ENCODE results near the gene SIGLEC1.

SIGLEC1 gene

DNA sequence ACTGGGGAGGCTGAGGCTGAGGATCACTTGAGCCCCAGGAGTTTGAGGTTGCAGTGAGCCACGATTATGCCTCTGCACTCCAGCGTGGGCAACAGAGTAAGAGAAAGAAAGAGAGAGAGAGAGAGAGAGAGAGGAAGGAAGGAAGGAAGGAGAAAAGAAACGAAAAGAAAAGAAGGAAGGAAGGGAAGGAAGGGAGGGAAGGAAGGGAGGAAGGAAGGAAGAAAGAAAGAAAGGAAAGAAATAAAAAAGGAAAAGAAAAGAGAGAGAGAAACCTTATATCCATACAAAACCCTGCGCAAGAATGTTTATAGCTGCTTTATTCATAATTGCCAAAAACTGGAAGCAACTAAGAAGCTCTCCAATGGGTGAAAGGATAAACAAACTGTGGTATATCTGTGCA lies 12.0 kb upstream of the SIGLEC1 start:
- DNase-seq = no peak

DNA sequence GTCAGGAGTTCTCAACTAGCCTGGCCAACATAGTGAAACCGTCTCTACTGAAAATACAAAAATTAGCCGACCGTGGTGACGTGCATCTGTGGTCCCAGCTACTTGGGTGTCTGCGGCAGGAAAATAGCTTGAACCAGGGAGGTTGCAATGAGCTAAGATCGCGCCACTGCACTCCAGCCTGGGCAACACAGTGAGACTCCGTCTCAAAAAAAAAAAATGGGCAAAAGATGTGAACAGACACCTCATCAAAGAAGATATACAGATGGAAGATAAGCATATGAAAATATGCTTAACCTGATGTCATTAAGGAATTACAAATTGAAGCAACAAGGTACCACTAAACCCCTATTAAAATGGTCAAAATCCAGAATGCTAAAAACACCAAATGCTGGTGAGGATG lies 10.9 kb upstream of the SIGLEC1 start:
- DNase-seq = no peak

DNA sequence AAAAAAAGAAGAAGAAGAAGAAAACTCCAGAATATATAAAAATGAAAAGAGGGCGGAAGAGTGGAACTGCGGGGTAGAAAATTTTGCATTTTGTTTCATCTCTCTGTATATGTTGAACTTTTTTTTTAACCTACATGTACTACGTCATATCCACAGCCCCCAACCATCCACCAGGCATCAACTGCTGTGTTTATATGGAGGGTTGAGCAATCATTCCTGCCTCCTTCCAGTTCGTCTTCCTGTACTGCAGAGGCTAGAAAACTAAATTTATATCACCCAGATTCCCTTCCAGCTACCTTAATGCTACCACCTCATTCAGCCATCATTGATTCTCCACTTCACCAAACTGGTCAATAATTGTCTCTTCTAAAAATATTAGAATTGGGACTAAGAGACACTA lies 9.5 kb upstream of the SIGLEC1 start:
- no peak for DNase-seq

DNA sequence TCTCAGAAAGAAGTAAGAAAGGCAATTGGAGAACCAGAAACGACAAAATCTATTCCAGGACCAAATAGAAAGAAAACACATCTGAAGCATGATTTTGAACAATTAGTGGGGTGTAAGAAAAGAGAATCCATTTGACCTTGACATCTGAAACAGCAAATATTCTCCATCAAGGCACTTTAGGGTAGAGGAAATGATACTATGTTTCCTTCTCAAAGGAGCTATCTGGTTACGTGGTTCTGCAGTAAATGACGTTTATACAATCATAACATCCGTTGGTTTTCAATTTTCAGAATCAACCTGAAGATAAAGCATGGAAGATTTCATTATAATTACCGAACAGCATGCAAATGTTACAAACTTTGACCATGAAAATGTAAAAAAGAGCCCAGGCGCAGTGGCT lies 8.2 kb upstream of the SIGLEC1 start:
- no peak for DNase-seq

DNA sequence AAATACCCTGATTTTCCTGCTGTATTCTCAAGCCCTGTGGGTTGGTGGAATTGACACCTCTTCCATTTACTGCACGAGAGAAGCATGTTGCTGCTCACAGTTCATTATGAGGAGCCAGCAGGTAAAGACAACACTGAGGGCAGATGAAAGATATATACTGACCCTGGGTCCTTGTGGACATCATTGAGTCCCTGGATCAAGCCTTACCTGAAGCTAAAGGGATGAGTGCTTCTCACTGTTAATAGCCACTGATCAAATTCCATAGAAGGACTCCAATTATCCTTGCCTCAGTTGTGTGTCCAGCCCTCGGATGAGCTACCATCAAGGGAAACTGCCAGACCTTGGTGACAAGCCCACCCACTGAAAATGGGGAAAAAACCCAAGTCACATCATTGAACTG lies 7.7 kb upstream of the SIGLEC1 start:
- no peak for DNase-seq

DNA sequence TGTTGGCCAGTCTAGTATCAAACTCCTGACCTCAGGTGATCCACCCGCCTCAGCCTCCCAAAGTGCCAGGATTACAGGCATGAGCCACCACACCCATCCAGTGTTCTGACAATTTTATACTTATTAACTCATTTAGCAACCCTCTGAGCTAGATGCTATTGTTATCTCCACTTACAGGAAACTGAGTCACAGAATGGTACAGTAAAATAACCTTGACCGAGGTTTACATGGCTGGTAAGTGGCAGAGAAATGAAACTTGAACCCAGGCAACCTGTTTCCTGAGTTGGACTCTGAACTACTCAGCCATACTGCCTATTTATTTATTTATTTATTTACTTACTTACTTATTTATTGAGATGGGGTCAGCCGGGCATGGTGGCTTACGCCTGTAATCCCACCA lies 6.6 kb upstream of the SIGLEC1 start:
- DNase-seq = no peak

DNA sequence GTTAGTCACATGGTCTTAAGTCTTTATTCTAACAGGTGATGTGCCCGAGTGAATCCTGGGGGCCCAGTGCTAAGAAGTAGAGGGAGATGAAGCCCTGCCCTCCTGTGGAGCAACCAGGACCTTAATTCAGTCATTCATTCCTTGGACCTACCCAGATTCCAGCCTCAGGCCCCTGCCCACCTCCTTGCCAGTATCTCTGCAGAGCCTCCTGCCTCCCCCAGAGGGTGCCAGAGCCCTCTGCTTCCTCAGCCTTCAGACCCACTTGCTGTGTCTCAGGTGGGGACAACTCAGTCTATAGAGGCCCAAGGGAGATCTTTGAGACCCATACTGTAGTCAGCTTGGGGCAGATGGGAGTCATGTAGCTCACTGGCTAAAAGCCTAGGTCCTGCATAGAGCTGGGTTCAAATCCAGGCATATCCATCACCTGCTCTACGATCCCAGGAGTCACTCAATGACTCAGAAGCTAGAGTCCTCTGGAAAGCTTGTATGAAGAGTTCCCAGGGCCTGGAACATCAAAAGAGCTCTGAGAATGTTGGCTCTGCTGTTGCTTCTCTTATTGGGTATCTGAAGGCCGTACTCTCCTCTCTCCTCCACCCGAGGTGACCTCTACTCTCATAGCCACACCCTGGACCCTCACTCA lies 3.9 kb upstream of the SIGLEC1 start:
- peak; percentile 36 for DNase-seq

DNA sequence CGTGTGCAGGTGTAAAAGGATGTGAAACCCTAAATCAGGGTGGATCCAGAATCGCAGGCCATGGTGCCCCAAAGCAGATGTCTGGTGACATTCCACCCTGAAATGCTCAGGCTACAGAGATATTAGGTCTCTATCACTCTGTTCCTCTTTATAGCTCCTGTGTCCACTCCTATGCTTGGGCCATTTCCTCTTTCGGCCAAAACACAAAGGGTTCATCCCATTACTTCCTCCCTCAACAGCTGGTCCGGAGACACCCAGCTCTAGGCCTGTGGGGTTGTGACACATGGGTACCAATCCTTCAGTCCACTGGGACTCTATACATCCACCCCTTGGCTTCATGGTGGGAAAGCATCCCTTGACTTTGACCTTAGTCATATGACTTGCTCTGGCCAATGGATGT lies 1.7 kb upstream of the SIGLEC1 start:
- DNase-seq = no peak

DNA sequence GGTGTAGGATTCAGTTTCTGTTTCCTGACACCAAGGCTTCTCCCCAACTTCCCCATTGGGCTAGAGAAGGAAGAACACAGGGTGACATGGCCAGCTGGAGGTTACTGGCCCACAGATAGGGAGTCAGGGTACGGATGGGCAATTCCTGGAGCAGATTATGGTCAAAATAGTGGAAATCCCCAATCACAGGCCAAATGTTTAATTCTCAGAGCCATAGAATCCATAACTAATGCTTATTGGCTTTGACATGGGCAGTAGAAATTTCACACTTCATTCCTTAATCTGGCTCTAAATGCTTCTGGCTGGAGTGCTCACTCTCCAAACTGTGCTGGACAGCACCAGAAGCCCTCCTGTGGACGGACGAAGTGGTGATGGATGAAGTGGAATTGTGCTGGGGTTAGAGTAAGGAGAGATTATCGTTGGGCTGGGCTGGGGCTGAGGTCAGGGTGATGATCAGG lies 887 bp downstream of the SIGLEC1 start:
- DNase-seq = no peak

DNA sequence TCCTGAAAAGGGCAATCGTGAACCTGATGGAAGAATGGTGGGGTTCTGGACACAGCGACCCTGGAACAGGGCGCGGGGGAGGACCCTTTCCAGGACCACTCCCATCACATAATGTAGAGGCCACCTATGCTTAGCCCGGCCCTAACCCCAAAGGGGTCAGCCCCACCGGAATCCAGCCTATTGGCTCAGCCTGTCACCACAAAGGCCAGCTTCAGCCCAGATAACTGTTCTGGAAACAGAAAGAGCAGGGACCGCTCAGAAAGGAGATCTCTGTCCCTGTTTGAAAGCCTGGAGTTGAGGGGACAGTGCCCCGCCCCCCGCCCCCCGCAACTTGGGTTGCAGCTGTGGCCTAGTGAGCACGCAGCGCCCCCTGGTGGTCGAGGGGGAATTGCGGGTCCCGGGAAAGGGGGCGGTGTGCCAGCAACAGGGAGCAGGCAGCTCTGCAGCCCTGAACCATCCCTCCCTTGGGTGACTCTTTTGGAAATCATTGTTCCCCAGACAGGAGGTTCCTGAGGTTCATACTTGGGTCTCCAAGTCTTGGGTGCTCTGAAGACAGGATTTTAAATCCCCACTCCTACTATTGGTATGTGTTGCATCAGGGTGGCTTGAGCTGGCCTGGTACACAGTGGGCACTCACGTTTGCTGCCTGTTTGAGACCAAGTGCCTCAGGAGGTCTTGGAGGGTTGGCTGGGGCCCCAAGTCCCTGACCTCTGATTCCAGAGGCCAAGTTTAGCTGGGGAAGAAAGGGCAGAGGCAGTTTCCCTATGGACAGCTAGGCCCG lies 1.5 kb downstream of the SIGLEC1 start:
- peak; percentile 70 for DNase-seq

DNA sequence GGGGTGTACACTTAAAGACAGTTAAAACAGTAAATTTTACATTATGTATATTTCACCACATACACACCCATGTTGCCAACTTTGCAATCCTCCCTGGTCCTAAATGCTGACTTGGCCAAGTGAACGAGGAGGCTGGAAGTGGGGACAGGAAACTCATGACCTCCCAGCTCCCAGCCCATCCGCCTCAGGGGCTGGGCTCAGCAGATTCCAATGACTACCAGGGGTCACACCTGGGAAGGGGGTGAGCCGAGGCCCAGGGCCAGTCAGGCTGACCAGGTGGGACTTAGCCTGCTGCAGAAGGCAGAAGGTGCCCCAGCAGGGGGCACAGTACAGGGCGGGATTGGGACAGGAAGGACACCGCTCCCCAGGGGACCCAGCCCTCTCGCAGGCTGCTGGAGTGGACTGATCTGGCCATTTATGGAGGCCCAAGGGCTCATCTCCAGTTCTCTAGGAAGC lies 2.4 kb downstream of the SIGLEC1 start:
- DNase-seq = no peak

DNA sequence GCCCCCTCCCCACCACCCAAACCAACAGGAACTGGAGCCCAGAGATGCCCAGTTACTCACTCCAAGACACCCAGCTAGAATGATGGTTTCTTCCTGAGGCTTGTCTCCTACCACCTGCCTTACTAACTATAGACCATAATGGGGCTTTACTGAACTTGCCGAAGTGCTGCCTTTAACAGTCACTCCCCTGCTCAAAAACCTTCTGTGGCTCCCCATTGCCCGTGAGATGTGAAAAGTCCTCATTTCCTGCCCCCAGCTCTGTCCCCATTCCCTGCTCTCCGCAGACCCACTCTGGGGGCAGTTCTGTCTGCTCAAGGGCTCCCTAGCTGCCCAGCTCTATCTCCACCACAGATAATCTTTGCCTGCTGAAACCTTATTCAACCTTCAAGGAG lies 4.9 kb downstream of the SIGLEC1 start:
- no peak for DNase-seq

DNA sequence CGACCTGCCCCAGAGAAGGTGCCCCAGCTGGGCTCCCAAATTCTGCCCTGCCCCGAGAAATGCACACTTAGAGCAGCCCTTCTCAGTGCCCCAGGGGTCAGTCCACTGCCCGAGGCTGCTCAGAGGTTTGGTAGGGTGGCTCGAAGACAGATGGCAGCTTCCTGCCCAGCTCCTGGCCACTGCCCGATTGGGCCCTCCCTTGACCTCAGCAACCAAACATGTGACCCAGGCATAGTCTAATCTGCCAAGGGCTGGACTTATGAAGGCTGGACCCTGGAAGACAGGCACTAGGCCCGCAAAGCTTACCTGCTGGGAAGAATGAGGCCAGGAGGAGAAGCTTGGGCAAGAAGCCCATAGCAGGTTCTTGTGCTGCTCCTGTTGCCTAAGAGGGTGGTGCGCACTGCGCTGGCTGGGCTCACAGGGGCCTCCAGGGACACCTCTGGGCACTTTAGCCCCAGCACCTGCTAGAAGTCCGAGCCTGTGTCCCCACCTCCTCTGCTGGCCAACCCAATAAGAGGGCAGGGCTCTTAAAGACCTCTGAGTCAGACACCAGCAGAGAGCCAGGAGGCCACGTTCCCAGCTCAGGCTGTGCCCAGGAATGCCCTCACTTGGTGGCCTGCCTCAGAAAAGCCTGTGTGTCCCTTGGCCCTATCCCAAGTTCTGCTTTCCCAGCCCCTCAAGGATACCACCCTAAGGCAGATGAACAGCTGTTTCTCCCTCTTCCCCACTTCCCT lies 5.5 kb downstream of the SIGLEC1 start:
- no peak for DNase-seq

DNA sequence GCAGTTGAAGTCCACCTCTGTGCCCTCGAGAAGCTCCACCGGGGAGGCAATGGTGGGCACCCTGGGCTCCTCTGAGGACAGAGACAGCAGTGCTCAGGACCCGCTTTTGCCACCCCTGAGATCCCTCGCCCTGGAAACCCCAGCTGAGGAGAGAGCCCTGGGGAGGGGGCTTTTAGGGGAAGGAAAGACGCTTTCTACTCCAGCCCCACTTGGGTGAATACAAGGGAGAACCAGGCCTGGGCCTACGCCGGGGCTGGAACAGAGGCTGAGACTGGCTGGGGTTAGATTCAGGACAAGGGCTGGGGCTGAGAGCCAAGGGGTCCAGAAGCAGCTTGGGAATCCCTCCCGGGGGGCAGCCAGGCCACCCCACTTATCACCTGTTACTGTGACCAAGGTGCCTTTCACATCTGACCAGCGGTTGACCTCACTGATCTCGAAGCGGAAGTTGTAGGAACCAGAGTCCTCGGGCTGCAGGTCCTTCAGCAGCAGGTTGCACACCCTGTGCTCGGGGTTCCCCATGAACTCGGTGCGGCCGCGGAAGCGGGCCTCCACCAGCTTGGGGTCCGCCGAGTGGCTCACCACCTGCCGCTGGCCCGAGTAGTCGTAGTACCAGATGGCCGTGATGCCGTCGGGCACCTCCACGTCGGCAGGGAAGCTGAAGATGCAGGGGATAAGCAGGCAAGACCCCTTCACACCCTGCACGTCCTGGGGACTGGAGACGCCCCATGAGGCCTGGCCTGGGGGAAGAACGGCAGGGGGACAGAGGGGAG lies 6.2 kb downstream of the SIGLEC1 start:
- no peak for DNase-seq

DNA sequence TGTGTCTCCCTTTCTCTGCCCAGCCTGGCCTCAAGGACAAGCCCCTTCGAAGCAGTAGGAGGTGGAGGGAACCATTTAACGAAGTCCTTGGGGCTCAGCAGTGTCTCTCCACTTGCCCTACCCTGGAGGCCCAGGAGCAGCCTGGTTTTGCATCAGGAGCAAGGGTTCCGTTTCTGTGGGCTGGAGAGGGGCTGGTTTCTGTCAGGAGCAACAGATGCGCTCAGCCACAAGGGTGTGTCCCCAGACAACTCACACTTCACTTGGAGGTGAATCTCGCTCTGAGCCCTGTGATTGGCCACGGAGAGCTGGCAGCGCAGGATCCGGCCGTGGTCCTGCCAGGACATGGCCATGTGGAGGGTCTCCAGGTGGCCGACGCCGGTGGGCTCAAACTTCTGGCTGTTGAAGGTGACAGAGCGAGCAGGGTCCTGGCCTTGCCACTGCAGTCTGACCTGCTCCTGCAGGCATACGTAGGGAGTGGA lies 6.9 kb downstream of the SIGLEC1 start:
- no peak for DNase-seq

DNA sequence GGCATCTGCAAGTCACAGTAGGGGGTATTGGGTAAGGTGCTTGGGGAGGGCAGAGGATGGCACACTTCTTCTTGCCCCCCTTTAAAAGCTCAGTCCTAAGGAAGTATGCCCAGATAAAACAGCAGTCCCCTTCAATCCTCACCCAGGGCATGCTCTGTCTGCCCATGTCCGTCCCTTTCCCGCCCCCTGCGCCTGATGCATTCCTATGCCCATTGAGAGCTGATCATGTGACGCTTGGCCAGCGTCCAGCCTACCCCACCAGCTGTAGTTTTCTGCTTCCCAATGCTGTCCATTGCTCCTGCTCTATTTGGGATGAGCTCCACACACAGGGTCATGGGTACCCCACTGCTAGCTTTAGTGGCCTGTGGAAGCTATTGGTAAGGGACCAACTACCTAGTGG lies 8.3 kb downstream of the SIGLEC1 start:
- DNase-seq = no peak

DNA sequence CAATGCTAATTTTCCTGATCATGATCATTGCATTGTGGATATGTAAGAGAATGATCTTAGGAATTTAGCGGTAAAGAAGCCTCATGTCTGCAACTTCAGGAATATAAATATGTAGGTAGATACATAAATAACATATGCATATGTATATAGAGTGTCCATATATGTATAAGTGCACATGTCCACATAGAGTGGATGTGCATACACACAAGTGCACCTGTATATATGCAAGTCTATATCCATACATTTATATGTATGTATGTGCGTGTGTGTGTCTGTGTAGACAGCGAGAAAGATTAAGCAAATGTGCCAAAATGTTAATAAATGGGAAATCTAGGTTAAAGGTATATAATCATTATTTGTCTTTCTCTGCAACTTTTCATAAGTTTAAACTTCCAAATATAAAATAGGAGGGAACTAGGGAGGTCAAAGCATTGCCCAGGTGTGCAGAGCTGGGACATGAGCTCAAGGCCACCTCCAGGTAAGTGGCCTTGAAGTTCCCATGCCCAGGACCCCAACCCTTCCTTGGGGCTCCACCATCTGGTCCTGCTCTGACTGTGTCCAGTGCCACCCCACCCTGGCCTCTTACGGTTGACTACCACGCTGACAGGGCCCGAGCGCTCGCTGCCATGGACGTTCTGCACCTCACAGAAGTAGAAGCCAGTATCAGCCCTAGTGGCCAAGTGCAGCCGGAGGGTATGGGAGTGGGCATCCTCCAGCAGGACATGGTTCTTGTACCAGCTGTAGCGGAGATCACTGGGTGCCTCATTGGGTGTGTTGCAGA lies 9.6 kb downstream of the SIGLEC1 start:
- DNase-seq = no peak

DNA sequence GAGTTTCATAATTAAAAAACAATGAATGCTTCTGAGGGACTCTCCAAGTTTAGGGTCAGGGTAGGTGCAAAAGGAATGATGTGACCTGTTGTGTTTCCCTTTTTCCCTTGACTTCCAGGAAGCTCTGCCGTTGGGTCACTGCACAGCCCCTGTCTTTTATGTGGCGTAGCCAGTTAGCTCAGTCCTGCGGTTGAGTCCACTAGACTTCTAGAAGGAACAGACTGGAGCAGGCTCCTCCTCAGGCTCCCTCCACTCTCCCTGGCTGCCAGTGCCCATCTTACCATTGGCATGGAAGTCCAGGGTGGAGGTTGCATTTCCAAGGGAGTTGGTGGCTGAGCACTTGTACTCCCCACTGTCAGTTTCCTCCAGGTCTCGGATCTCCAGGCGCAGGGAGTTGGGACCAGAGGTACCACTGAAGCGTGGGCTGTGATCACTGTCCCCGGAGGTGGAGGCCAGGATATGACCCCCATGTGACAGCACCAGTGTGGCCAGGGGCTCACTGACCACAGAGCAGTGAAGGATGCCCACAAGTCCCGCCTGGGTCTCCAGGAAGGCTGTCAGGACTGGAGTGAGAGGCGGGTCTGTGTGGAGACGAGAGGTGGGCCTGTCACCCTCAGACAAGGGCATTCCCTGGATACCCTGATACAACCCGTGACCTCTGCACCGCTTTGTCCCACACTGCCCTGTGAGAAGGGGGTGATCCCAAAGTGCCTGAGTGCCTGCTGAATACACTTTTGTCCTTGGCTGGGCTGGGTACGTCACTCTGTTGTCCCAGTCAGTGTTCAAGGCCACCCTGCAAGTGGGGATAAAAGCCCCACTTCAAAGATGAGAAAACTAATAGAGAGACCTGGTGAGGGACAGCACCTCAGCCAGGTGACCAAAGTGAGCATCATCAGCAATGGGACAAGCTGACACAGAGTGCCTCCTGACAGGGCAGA lies 11.1 kb downstream of the SIGLEC1 start:
- no peak for DNase-seq

DNA sequence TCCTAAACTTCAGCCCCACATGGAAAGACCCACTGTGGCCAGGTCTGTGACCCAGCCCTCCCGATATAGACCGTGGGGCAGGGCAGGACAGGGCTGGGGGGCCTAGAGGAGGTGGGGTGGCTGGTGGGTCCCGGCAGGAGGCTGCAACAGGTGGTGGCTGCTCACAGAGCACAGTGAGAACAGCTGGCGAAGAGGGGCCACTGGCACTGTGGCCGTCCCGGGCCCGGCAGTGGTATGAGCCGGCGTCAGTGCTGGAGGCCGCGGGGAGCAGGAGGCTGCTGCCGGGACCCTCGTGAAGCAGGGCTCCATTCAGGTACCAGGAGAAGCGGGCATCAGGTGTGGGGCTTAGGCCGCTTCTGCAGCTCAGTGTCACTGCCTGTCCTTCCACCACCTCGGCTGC lies 13.4 kb downstream of the SIGLEC1 start:
- no peak for DNase-seq

DNA sequence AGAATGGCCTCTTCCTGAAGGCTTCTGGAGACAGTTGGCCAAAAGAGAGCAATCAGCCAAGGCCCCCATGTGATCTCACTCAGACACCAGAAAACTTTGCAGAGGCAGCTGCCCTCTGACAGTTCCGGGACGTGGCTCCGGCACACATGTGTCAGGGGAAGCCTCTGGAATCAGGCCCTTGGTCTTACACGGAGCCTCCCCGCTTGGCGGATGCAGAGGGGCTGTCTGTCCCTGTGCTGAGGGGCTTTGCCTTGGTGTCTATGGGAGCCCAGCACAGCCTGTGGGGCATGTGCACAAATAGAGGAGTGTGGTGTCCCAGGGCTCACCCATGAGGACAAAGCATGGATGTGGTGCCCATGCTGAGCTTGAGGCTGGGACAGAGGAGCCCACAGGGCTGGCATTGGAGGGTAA lies 13.8 kb downstream of the SIGLEC1 start:
- no peak for DNase-seq

All from stimulated activated CD4-positive, alpha-beta T cell treated with anti-CD3 and anti-CD28 coated beads, Interleukin-1b, Interleukin-23, amount 100 ng/mL, for 48 hours (primary cell).